H4 (cell line): Measurements from ENCODE around the gene SIRT6. TPM values are rescaled to one million over a fixed set of nuclear protein-coding genes. Genes with fewer than 3 reads are reported as not detected.
"Not testable (repeated sequence)": the region's sequence is repeated elsewhere in the genome, so short reads cannot be mapped to it uniquely, and the experiment has no call there.

Experiments used
- DNase-seq: peaks from one replicate; pipeline ENCODE4 v3.0.0-alpha.2; 2015; ENCODE audit warnings: low spot score
- total RNA-seq: library from RNA; depleted of rRNA; stranded (reverse); fragments of >200 nt; shearing (Covaris generic); gene quantifications from 2 replicates; pipeline ENCODE4 v1.2.3, GENCODE V29; 2014; rRNA removed

The SIRT6 gene
- total RNA-seq, 1 experiment from 2014 or later = 14.3 TPM

DNA sequence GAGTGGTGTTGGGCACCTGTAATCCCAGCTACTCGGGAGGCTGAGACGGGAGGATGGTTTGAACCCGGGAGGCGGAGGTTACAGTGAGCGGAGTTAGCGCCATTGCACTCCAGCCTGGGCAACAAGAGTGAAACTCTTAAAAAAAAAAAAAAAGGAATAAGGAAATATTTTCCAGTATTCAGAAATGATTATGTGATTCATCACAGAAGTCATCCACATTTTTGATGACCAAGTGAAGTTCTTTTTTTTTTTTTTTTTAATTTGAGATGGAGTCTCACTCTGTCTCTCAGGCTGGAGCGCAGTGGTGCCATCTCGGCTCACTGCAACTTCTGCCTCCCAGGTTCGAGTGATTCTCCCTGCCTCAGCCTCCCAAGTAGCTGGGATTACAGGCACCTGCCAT is 47.0 kb downstream of the SIRT6 start:
- DNase-seq = not testable (repeated sequence)

DNA sequence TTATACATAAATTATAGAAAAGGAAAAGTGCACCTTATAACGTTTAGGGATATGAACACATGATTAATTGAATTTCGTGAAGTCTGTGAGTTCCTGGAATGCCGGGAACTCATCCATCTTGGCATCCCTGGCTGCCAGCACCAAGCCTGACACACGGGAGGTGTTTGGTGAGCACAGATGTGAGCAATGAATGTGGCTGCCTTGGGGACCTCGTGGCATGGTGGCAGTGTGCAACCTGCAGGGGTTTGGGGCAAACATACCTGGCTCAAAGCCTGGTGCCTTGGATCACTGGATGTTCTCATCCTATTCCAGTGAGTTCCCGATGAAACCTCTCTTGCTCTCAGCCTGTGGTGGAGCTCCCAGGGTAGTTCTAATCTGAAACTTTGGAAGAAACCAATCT is 48.0 kb downstream of the SIRT6 start:
- DNase-seq = no peak

DNA sequence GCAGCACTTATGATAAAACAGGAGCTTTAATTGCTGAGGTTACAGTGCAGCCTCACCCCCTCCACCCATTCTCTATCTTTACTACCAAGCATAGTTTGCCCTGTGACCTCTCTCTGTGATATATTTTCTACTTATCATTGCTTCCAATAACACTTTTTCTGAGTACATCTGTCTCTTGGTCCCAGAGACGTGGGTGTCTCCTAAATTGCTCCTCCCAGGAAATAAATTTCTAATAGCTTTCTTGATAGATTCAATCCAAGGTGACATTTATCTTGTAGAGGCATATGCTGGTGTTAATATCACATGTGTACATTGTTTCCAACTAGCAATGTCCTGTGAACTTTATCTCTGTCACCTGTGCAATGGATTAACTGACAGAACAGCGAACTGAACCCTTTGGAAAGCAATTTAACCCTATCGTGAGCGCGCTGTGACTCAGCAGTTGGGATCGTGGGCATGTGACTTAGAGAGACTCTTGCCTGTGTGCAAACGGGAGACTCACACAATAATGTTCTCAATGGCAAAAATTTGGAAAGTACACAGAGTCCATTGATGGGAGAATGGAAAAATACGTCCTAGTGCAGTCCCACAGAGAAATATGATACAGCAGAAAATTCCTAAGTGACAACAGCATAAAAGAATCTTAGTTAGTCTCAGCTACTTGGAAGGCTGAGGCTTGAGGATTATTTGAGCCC is 51.5 kb downstream of the SIRT6 start:
- peak; percentile 66 for DNase-seq

DNA sequence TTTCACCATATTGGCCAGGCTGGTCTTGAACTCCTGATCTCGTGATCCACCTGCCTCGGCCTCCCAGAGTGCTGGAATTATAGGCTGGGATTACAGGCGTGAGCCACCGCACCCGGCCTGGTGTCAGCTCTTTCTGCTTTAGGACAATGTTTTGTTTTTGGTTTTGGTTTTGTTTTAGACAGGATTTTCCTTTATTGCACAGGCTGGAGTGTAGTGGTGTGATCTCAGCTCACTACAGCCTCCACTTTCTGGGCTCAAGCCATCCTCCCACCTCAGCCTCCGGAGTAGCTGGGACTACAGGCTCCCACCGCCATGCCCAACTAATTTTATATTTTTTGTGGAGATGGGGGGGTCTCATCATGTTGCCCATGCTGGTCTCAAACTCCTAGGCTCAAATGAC is 53.3 kb downstream of the SIRT6 start:
- not testable (repeated sequence) for DNase-seq

DNA sequence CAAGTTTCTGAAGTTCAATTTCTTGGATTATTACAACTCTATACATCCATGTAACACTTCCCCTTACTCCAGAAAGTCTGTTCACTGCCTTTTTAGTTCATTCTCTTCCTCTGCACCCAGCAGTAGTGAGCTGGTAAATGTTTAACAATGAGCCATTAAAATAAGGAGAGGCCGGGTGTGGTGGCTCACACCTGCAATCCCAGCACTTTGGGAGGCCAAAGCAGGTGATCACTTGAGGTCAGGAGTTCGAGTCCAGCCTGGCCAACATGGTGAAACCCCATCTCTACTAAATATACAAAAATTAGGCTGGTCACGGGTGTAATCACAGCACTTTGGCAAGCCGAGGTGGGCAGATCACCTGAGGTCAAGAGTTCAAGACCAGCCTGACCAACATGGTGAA is 55.0 kb downstream of the SIRT6 start:
- not testable (repeated sequence) for DNase-seq

DNA sequence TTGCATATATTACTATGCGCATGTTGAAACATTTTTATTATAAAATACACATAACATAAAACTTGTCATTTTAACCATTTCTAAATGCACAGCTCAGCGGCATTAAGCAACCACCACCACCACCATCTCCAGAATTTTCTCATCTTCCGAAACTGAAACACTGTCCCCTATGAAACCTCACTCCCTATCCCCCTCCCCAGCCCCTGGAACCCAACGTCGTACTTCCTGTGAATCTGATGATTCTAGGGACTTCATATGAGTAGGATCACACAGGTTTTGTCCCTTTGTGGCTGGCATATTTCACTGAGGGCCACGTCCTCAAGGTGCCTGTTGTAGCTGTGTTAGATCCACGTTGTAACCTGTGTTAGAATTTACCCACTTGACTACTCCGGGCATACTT is 57.7 kb downstream of the SIRT6 start:
- DNase-seq = no peak

Other genes with a start within 250 kb of the SIRT6 start
- gene NMRK2, start 249.5 kb downstream of the SIRT6 start, total RNA-seq = not detected in 2 replicates
- gene DAPK3, start 211.5 kb downstream of the SIRT6 start, total RNA-seq = 54.5 and 70.3 TPM in 2 replicates
- gene EEF2, start 197.1 kb downstream of the SIRT6 start, total RNA-seq = 588 and 692 TPM in 2 replicates
- gene PIAS4, start 174.8 kb downstream of the SIRT6 start, total RNA-seq = 5.7 and 9.9 TPM in 2 replicates
- gene ZBTB7A, start 115.7 kb downstream of the SIRT6 start, total RNA-seq = 2.5 and 5.0 TPM in 2 replicates
- gene MAP2K2, start 58.4 kb downstream of the SIRT6 start, total RNA-seq = 79.8 and 84.3 TPM in 2 replicates
- gene CREB3L3, start 28.9 kb downstream of the SIRT6 start, total RNA-seq = not detected in 2 replicates
- gene ANKRD24, start 126 bp upstream of the SIRT6 start, total RNA-seq = 0.12 TPM in 1 of 2 replicates, not detected in the other
- 0.33 and 1.2 TPM in 2 replicates for gene EBI3, start 47.0 kb upstream of the SIRT6 start, total RNA-seq
- gene YJU2, start 64.5 kb upstream of the SIRT6 start, total RNA-seq = 20.9 and 28.9 TPM in 2 replicates
- gene SHD, start 96.7 kb upstream of the SIRT6 start, total RNA-seq = not detected in 2 replicates
- not detected in 2 replicates for gene TMIGD2, start 119.8 kb upstream of the SIRT6 start, total RNA-seq
- 19.0 and 26.7 TPM in 2 replicates for gene FSD1, start 122.0 kb upstream of the SIRT6 start, total RNA-seq
- 0.19 and 0.78 TPM in 2 replicates for gene STAP2, start 156.3 kb upstream of the SIRT6 start, total RNA-seq
- gene MPND, start 161.0 kb upstream of the SIRT6 start, total RNA-seq = 1.7 and 2.9 TPM in 2 replicates
- gene SH3GL1, start 218.0 kb upstream of the SIRT6 start, total RNA-seq = 34.1 TPM in 2 replicates
- gene CHAF1A, start 220.1 kb upstream of the SIRT6 start, total RNA-seq = 18.6 and 19.0 TPM in 2 replicates